OCI-LY3 (cell line): ENCODE measurements around the gene LRP1B.

Source experiments
- EZH2phosphoT487 ChIP-seq: fragments of 200-600 bp; shearing (Covaris generic); IDR thresholded peaks from 2 replicates; pipeline ENCODE4 v1.6.1; 2018; ENCODE audit warnings: antibody characterized with exemption, mixed run types, low read depth
- TF ChIP-seq, protein P1 (sequence below): fragments of 200-600, 300-600 bp; sonication (generic); IDR thresholded peaks from 2 replicates; pipeline ENCODE4 v1.5.1; 2014; ENCODE audit warnings: antibody characterized with exemption, low read length, low read depth

DNA sequence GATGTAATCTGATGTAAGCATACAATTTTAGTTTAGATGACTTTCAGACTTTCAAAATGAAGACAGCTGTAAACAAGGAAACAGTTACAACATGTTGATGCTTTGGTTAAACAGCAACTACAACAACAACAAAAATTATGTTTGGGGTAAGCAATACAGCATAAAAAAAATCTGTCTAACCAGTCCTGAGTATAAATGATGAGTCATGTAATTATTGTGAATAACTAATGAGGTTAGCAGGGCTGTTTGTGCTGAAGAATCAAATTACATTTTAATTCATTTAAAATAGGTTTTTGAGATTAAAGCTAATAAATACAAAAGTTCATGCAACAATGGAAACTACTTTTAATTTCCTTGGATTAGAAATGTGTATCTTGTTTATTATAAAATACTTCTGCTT lies 266.9 kb downstream of the LRP1B start:
- TF ChIP-seq, protein P1, sequence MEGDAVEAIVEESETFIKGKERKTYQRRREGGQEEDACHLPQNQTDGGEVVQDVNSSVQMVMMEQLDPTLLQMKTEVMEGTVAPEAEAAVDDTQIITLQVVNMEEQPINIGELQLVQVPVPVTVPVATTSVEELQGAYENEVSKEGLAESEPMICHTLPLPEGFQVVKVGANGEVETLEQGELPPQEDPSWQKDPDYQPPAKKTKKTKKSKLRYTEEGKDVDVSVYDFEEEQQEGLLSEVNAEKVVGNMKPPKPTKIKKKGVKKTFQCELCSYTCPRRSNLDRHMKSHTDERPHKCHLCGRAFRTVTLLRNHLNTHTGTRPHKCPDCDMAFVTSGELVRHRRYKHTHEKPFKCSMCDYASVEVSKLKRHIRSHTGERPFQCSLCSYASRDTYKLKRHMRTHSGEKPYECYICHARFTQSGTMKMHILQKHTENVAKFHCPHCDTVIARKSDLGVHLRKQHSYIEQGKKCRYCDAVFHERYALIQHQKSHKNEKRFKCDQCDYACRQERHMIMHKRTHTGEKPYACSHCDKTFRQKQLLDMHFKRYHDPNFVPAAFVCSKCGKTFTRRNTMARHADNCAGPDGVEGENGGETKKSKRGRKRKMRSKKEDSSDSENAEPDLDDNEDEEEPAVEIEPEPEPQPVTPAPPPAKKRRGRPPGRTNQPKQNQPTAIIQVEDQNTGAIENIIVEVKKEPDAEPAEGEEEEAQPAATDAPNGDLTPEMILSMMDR = no peak
- TF ChIP-seq EZH2phosphoT487 = no peak
